ENCODE data around the gene USP33.
"Not testable (repeated sequence)": the region's sequence is repeated elsewhere in the genome, so short reads cannot be mapped to it uniquely, and the experiment has no call there.

USP33 gene

GRCh38 chr1:77706321-77706720 lies 53.3 kb downstream of the USP33 start:
- H2AFZ ChIP-seq (ENCODE audit: low read depth, low read length, severe bottlenecking): no peak overlapping the region
- no peak overlapping the region for H3K9ac ChIP-seq (ENCODE audit: low read length)
- no peaks in the 10 kb centered on the region for H3K9me3 ChIP-seq (ENCODE audit: insufficient read depth, low read length)
- no peaks in the 10 kb centered on the region for H4K20me1 ChIP-seq (ENCODE audit: low read depth, low read length)
- no peaks in the 10 kb centered on the region for H3K79me2 ChIP-seq (ENCODE audit: insufficient read depth, low read length)
- H3K27me3 ChIP-seq (ENCODE audit: low read length): no peaks in the 10 kb centered on the region
- peaks cover 7% of the 10 kb centered on the region; the same call in 1 of the 2 replicates for H3K36me3 ChIP-seq (ENCODE audit: low read length)
- TF ChIP-seq CTCF (IDR thresholded peaks at IDR 0.05; ENCODE audit: insufficient read depth, low read length, poor library complexity, severe bottlenecking) (no peak), EZH2phosphoT487 (conservative IDR thresholded peaks at IDR 0.05; ENCODE audit: low read length) (no peak)
- H3K4me3 ChIP-seq (ENCODE audit: insufficient read depth, low read length, poor library complexity, severe bottlenecking): no peak overlapping the region
- no peaks in the 10 kb centered on the region for H3F3A ChIP-seq (ENCODE audit: insufficient read depth)
- H3K4me2 ChIP-seq (ENCODE audit: low read depth, low read length, poor library complexity, severe bottlenecking): no peak overlapping the region
- no peak overlapping the region for H3K27ac ChIP-seq (ENCODE audit: low read depth, low read length)
- no peaks in the 10 kb centered on the region for H3K9me2 ChIP-seq (replicated peaks; ENCODE audit: insufficient read depth, low read length)

DNA sequence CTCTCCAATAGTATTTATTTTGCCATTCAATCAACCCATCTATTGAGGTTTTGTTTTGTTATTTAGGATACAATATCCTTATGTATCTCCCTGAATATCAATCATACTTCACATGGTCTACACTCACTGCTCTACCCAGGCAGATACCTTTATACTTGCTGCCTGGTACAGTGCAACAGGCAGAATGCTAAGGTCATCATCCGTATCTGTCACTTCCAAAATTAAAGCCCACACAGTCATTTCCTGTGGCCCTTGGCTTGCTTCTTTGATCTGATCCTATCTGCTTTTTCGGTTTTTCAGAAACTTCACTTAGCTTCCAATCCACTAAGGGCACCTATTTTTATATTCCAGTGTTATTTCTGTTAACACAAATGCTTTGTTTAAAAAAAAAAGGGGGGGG lies 54.9 kb downstream of the USP33 start:
- no peaks in the 10 kb centered on the region for H3F3A ChIP-seq (ENCODE audit: insufficient read depth)
- H4K20me1 ChIP-seq (ENCODE audit: low read depth, low read length): no peaks in the 10 kb centered on the region
- H3K79me2 ChIP-seq (ENCODE audit: insufficient read depth, low read length): no peaks in the 10 kb centered on the region
- no peaks in the 10 kb centered on the region for H3K9me2 ChIP-seq (replicated peaks; ENCODE audit: insufficient read depth, low read length)
- TF ChIP-seq EZH2phosphoT487 (conservative IDR thresholded peaks at IDR 0.05; ENCODE audit: low read length) (no peak), CTCF (IDR thresholded peaks at IDR 0.05; ENCODE audit: insufficient read depth, low read length, poor library complexity, severe bottlenecking) (no peak)
- H3K9ac ChIP-seq (ENCODE audit: low read length): no peak overlapping the region
- H3K27ac ChIP-seq (ENCODE audit: low read depth, low read length): no peak overlapping the region
- peaks cover 3% of the 10 kb centered on the region; the same call in 1 of the 2 replicates for H3K36me3 ChIP-seq (ENCODE audit: low read length)
- no peaks in the 10 kb centered on the region for H3K9me3 ChIP-seq (ENCODE audit: insufficient read depth, low read length)
- H3K4me3 ChIP-seq (ENCODE audit: insufficient read depth, low read length, poor library complexity, severe bottlenecking): no peak overlapping the region
- H3K4me2 ChIP-seq (ENCODE audit: low read depth, low read length, poor library complexity, severe bottlenecking): no peak overlapping the region
- H2AFZ ChIP-seq (ENCODE audit: low read depth, low read length, severe bottlenecking): no peak overlapping the region
- no peaks in the 10 kb centered on the region for H3K27me3 ChIP-seq (ENCODE audit: low read length)

- not testable (repeated sequence) for H3F3A ChIP-seq (ENCODE audit: insufficient read depth); H3K4me3 ChIP-seq (ENCODE audit: insufficient read depth, low read length, poor library complexity, severe bottlenecking); H3K27me3 ChIP-seq (ENCODE audit: low read length); H3K4me2 ChIP-seq (ENCODE audit: low read depth, low read length, poor library complexity, severe bottlenecking); H3K9me2 ChIP-seq (replicated peaks; ENCODE audit: insufficient read depth, low read length); H3K9me3 ChIP-seq (ENCODE audit: insufficient read depth, low read length); H4K20me1 ChIP-seq (ENCODE audit: low read depth, low read length); H2AFZ ChIP-seq (ENCODE audit: low read depth, low read length, severe bottlenecking); H3K9ac ChIP-seq (ENCODE audit: low read length); H3K79me2 ChIP-seq (ENCODE audit: insufficient read depth, low read length); H3K27ac ChIP-seq (ENCODE audit: low read depth, low read length); H3K36me3 ChIP-seq (ENCODE audit: low read length)
Measured at GRCh38 chr1:77699673-77700072, 60.0 kb downstream of the USP33 start.

- Histone ChIP-seq H3K36me3 (ENCODE audit: low read length) (no peaks in the 10 kb centered on the region), H3K4me3 (ENCODE audit: insufficient read depth, low read length, poor library complexity, severe bottlenecking) (no peak overlapping the region), H3K4me2 (ENCODE audit: low read depth, low read length, poor library complexity, severe bottlenecking) (no peak overlapping the region), H3K27me3 (ENCODE audit: low read length) (no peaks in the 10 kb centered on the region), H3F3A (ENCODE audit: insufficient read depth) (no peaks in the 10 kb centered on the region), H3K9me3 (ENCODE audit: insufficient read depth, low read length) (no peaks in the 10 kb centered on the region), H3K79me2 (ENCODE audit: insufficient read depth, low read length) (no peaks in the 10 kb centered on the region), H4K20me1 (ENCODE audit: low read depth, low read length) (no peaks in the 10 kb centered on the region), H3K27ac (ENCODE audit: low read depth, low read length) (no peak overlapping the region), H2AFZ (ENCODE audit: low read depth, low read length, severe bottlenecking) (no peak overlapping the region), H3K9ac (ENCODE audit: low read length) (no peak overlapping the region), H3K9me2 (replicated peaks; ENCODE audit: insufficient read depth, low read length) (no peaks in the 10 kb centered on the region)
- TF ChIP-seq EZH2phosphoT487 (conservative IDR thresholded peaks at IDR 0.05; ENCODE audit: low read length) (no peak), CTCF (IDR thresholded peaks at IDR 0.05; ENCODE audit: insufficient read depth, low read length, poor library complexity, severe bottlenecking) (no peak)
Measured at GRCh38 chr1:77697441-77697840, 62.2 kb downstream of the USP33 start.
